ENCODE measurements around the gene ENOPH1.

The ENOPH1 gene

GRCh38 chr4:82422616-82423015, 7.8 kb upstream of the ENOPH1 start:
- H3K36me3 ChIP-seq (ENCODE audit: insufficient read depth, low read length) = peaks cover 56% of the 10 kb centered on the region
- H3K79me2 ChIP-seq (ENCODE audit: insufficient read depth, low read length) = peaks cover 55% of the 10 kb centered on the region
- TF ChIP-seq CTCF (conservative IDR thresholded peaks at IDR 0.05; ENCODE audit: low read length) (no peak), EZH2phosphoT487 (IDR thresholded peaks at IDR 0.05; ENCODE audit: borderline replicate concordance) (no peak)
- no peaks in the 10 kb centered on the region for H3K9me2 ChIP-seq (replicated peaks; ENCODE audit: low read depth, low read length)
- no peak overlapping the region for H2AFZ ChIP-seq (ENCODE audit: low read length)
- no peaks in the 10 kb centered on the region for H3K27me3 ChIP-seq (ENCODE audit: insufficient read depth, low read length, poor library complexity, severe bottlenecking)
- peaks cover 35% of the 10 kb centered on the region for H3K4me1 ChIP-seq (ENCODE audit: insufficient read depth, low read length, poor library complexity, severe bottlenecking)
- H3F3A ChIP-seq (ENCODE audit: low read depth) = peaks cover 32% of the 10 kb centered on the region; the same call in 1 of the 2 replicates
- no peak overlapping the region for H3K4me3 ChIP-seq (ENCODE audit: low read length, poor library complexity, severe bottlenecking)
- no peaks in the 10 kb centered on the region for H3K9me3 ChIP-seq (ENCODE audit: insufficient read depth, low read depth, low read length)
- peaks cover 63% of the 10 kb centered on the region for H4K20me1 ChIP-seq (ENCODE audit: insufficient read depth, low read length, poor library complexity, severe bottlenecking)
- H3K4me2 ChIP-seq (ENCODE audit: low read depth, low read length, poor library complexity, severe bottlenecking) = no peak overlapping the region
- no peak overlapping the region for H3K9ac ChIP-seq (ENCODE audit: low read depth, low read length, poor library complexity, severe bottlenecking)

- no peaks in the 10 kb centered on the region for H3K9me2 ChIP-seq (replicated peaks; ENCODE audit: low read depth, low read length)
- H3K9me3 ChIP-seq (ENCODE audit: insufficient read depth, low read depth, low read length) = no peaks in the 10 kb centered on the region
- H3K79me2 ChIP-seq (ENCODE audit: insufficient read depth, low read length) = peaks cover 63% of the 10 kb centered on the region
- peaks cover 62% of the 10 kb centered on the region for H3K36me3 ChIP-seq (ENCODE audit: insufficient read depth, low read length)
- peaks cover 32% of the 10 kb centered on the region; the same call in 1 of the 2 replicates for H3F3A ChIP-seq (ENCODE audit: low read depth)
- H3K4me3 ChIP-seq (ENCODE audit: low read length, poor library complexity, severe bottlenecking) = no peak overlapping the region
- peaks cover 72% of the 10 kb centered on the region for H4K20me1 ChIP-seq (ENCODE audit: insufficient read depth, low read length, poor library complexity, severe bottlenecking)
- H2AFZ ChIP-seq (ENCODE audit: low read length) = no peak overlapping the region
- H3K27me3 ChIP-seq (ENCODE audit: insufficient read depth, low read length, poor library complexity, severe bottlenecking) = no peaks in the 10 kb centered on the region
- TF ChIP-seq EZH2phosphoT487 (IDR thresholded peaks at IDR 0.05; ENCODE audit: borderline replicate concordance) = no peak
- no peak for TF ChIP-seq CTCF (conservative IDR thresholded peaks at IDR 0.05; ENCODE audit: low read length)
- no peak overlapping the region for H3K9ac ChIP-seq (ENCODE audit: low read depth, low read length, poor library complexity, severe bottlenecking)
- no peak overlapping the region for H3K4me2 ChIP-seq (ENCODE audit: low read depth, low read length, poor library complexity, severe bottlenecking)
- H3K4me1 ChIP-seq (ENCODE audit: insufficient read depth, low read length, poor library complexity, severe bottlenecking) = peaks cover 43% of the 10 kb centered on the region
Observed at GRCh38 chr4:82423245-82424054, 6.9 kb upstream of the ENOPH1 start.

- H3K4me2 ChIP-seq (ENCODE audit: low read depth, low read length, poor library complexity, severe bottlenecking) = peak overlapping the region; percentile 98
- peaks cover 80% of the 10 kb centered on the region for H4K20me1 ChIP-seq (ENCODE audit: insufficient read depth, low read length, poor library complexity, severe bottlenecking)
- peak overlapping the region; percentile 98 for H3K4me3 ChIP-seq (ENCODE audit: low read length, poor library complexity, severe bottlenecking)
- H3K4me1 ChIP-seq (ENCODE audit: insufficient read depth, low read length, poor library complexity, severe bottlenecking) = peaks cover 42% of the 10 kb centered on the region
- peaks cover 64% of the 10 kb centered on the region for H3K36me3 ChIP-seq (ENCODE audit: insufficient read depth, low read length)
- H3K9me3 ChIP-seq (ENCODE audit: insufficient read depth, low read depth, low read length) = no peaks in the 10 kb centered on the region
- H3K27me3 ChIP-seq (ENCODE audit: insufficient read depth, low read length, poor library complexity, severe bottlenecking) = peaks cover 6% of the 10 kb centered on the region
- H2AFZ ChIP-seq (ENCODE audit: low read length) = no peak overlapping the region
- peaks cover 81% of the 10 kb centered on the region for H3K79me2 ChIP-seq (ENCODE audit: insufficient read depth, low read length)
- peak overlapping the region; percentile 100 for H3K9ac ChIP-seq (ENCODE audit: low read depth, low read length, poor library complexity, severe bottlenecking)
- TF ChIP-seq EZH2phosphoT487 (IDR thresholded peaks at IDR 0.05; ENCODE audit: borderline replicate concordance) = no peak
- TF ChIP-seq CTCF (conservative IDR thresholded peaks at IDR 0.05; ENCODE audit: low read length) = no peak
- H3K9me2 ChIP-seq (replicated peaks; ENCODE audit: low read depth, low read length) = no peaks in the 10 kb centered on the region
- H3F3A ChIP-seq (ENCODE audit: low read depth) = peaks cover 32% of the 10 kb centered on the region; the same call in 1 of the 2 replicates
Observed at GRCh38 chr4:82425478-82425877, 4.9 kb upstream of the ENOPH1 start.

Data from Loucy (cell line).